HG02973 (cell line): ENCODE data around the gene VSIR.

Experiments
- ATAC-seq: cut with Tn5 transposase; IDR thresholded peaks from one replicate; pipeline ENCODE4 v1.9.1; 2021; ENCODE audit warnings: moderate library complexity; ENCODE audit not compliant: unreplicated experiment

The VSIR gene

GRCh38 chr10:71807557-71808510, 34.5 kb upstream of the VSIR start:
- ATAC-seq, result no peak

DNA sequence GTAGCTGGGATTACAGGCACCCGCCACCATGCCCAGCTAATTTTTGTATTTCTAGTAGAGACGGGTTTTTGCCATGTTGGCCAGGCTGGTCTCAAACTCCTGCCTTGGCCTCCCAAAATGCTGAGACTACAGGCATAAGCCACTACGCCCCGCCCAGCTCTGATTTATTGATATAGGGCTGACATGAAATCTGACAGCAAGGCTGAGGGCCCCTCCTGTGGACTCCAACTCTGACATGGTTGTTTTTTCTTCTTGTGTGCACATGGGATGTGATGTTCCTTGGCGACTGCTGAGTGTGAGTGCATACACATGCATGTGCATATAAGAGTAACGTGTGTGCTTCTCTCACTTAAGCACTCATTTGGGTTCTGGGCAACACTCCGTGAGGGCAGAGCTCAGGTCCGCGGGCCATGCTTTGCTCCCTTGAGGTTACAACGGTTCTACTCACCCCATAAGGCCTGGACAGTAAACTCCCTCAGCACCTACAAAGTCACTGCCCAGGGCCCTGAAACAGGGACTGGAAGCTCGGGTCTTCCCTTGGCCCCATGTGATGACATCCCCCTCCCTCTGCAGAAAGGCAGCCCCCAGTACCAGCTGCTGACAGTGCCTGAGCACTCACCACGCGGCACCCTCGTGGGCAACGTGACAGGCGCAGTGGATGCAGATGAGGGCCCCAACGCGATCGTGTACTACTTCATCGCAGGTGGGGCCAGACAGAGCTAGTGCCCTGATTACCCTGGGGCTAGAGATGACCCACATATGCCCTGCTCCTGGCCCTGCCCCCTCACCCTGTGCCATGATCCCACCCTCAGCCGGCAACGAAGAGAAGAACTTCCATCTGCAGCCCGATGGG, 33.6 kb upstream of the VSIR start:
- no peak for ATAC-seq

- ATAC-seq, result no peak
These were observed 32.7 kb upstream of the VSIR start for GRCh38 chr10:71805776-71806703.

DNA sequence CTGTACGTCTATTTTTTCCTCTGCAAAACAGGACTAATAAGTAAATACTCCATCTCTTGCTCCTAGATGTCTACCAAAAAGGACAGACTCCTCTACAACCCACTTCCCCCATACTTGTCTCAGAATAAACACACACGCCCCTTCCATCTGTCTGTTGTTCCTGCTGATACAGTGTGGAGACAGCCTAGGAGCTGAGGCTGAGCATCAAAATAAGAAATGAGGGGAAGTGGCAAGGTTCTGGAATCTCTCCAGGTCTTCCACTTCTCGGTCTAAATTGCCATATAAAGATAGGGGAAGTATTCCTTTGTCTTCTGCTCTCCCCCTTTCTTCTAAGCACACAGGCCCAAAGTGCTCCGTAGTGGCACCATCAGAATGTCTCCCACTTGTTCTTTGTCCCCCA, 30.8 kb upstream of the VSIR start:
- ATAC-seq, result no peak

- no peak for ATAC-seq
These were observed 29.6 kb upstream of the VSIR start for GRCh38 chr10:71802715-71803488.

- no peak for ATAC-seq
These were observed 28.9 kb upstream of the VSIR start for GRCh38 chr10:71802235-71802634.

DNA sequence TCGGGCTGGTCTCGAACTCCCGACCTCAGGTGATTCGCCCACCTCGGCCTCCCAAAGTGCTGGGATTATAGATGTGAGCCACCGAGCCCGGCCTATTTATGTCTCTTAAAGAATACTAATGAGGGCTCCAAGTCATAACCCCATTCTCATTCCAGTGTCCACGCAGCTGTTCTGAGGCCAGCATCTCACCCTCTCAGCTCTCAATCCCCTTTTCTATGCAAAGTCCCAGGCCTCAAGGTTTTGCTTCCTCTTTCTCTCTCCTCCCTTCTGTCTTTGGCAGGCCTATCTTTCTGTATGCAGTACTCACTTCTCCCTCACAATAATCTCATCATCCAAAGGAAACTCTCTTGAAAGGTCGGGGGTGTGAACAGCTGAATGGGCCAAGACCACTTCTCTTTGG, 28.0 kb upstream of the VSIR start:
- ATAC-seq, result peak; percentile 71

DNA sequence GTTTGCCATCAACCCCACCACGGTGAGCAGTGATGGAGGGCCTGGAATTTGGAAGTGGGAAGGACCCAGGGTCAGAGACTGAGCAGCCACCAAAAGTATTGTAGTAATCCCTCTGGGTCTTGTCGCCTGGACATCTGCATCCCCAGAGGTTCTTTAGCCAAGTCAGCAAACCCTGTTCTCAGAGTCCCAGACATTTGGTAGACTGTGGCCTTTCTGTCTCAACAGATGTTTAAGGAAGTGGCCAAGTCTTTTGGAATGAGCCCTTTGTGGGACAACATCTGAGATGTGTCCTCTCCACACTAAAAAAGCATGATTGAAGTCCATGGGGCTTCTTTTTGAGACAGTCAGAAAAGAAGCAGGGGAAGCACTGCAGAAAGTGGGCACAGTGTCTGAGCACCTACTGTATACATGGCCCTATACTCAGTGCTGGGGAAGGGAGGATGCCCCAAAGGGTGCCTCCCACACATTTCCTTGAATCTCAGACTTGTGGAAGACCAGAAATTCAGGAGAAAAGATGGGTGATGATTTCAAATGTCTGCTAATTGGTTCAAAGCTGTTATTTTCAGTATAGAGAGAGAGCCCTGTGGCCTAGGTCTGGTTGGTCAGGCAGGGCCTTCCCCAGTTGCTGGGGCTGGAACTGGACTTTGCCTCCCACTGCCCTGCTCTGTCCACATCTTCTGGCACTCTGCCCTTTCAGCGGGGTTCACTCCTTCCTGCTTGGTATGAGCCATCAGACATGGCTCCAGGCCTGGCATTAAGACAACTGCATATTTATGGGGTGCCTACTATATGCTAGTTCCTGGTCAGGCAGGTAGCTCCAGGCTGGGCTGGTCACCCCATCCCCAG, 26.5 kb upstream of the VSIR start:
- no peak for ATAC-seq

DNA sequence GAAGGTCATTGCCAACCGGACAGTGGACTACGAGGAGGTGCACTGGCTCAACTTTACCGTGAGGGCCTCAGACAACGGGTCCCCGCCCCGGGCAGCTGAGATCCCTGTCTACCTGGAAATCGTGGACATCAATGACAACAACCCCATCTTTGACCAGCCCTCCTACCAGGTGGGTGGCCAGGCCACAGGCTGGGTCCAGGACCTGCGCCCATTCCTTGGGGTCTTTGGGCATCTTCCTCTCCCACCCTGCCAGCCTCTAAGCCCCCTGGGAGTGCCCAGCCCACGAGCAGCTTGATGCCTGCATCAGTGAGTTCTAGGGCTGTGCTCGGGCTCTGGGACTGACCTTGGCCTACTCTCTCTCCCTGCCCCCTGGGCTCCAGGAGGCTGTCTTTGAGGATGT, 25.8 kb upstream of the VSIR start:
- ATAC-seq, result no peak

DNA sequence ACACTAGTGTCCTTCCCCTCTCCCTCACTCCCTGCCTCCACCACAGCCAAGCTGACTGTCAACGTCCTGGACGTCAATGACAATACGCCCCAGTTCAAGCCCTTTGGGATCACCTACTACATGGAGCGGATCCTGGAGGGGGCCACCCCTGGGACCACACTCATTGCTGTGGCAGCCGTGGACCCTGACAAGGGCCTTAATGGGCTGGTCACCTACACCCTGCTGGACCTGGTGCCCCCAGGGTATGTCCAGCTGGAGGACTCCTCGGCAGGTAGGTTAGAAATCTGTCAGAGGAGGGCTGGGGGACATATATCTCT, 24.9 kb upstream of the VSIR start:
- no peak for ATAC-seq

DNA sequence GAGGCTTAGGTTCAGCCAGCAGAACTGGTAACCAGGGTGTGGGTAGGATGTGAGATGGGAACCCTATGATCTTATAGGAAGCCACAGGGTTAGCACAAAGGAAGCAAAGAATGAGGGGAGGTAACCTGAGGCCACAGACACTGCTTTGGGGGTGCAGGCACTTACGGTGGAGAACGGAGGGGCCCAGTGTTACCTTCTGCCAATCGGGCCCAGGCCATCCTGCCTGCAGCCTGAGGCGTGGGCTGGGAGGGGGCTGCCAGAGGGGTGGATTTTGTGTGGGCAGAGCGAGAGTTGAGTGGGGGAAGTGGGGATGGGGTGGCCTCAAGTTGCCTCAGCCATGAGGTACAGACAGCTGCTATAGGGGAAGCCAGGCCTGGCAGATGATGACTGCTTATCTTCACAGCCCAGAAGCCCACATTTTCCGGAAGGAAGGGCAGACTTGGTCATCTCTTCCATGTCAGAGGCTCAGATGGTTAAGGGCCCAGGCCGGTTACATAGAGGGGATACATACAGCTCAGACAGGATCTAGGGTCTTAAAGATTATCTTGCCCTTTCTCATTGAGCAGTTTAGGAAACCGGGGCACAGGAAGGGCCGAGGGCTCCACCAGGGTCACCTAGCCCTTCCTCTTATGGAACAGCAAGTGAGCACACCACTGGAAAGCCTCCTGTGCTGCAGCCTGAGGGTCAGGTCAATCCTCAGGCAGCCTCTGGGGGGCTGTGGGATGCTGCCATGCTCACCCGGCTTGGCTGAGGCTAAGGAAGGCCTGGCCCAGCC, 24.4 kb upstream of the VSIR start:
- no peak for ATAC-seq

DNA sequence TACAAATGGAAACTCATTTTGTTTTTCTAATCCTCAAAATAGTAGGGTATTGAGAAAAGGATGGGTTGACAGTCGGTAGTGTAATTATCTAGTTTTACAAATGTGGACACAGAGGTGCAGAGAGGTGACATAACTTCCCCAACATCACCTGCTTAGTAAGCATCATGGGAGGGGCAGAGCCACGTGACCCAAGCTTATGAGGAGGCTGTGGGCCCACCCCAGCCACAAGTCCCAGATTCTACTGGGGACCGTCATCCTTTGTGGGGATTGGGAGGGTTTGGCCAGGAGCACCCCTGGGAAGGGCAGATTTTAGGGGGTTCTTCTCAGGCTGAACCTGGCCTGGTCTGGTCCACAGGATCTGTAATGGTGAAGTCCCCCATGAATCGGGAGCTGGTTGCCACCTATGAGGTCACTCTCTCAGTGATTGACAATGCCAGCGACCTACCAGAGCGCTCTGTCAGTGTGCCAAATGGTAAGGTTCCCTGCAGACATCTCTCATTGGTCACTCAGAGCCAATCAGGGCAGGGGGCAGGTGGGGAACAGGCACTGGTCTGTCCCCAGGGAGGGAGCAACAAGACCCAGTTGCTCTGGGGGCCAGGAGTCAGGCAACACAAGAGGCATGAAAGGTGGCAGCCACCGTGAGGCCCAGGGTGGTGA, 23.6 kb upstream of the VSIR start:
- ATAC-seq, result no peak

- no peak for ATAC-seq
These were observed 21.9 kb upstream of the VSIR start for GRCh38 chr10:71795248-71795647.

DNA sequence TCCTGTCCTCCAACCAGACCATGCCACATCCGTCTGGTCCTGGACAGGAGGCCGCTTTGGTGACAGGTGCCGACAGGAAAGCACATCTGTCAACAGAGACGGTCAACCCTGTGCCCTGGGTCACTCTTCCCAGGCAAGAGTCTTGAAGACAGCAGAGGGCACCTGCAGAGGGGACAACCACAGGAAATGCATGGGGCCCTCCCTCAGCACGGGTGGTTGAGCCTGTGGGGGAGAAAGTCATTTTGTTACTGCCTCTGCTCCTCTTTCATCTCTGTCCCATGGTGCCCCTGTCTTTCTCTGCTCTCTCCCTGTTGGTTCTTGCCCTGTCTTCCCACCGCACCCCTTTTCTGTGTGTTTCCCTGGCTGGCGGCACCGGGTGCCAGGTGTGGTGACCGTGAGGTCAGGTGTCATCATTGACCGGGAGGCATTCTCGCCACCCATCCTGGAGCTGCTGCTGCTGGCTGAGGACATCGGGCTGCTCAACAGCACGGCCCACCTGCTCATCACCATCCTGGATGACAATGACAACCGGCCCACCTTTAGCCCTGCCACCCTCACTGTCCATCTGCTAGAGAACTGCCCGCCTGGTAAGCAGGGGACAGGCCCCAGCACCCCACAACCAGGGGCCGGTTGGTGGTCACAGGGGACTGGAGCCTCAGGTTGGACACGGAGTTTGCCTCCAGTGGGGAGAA, 17.6 kb upstream of the VSIR start:
- no peak for ATAC-seq

DNA sequence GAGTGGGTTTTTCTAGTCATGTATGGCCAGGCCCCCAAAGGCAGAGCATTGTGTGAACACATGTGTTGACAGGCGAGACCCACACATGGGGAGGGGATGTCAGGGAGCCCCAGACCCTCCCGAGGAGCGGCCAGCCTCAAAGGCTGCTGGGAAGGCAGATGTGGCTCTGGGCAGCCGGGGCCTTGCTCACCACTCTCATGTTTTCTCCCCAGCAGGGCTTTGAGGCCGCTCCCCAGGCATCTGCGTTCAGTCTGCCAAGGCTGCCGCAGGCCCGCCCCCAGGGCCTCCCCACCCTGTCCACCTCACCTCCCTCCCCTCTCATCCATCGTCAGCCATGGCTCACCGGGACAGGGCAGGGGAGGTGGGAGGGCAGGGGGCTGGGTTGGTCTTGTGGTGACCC, 16.6 kb upstream of the VSIR start:
- ATAC-seq, result no peak

- no peak for ATAC-seq
These were observed 15.6 kb upstream of the VSIR start for GRCh38 chr10:71788954-71789353.

- ATAC-seq, result no peak
These were observed 11.5 kb upstream of the VSIR start for GRCh38 chr10:71784679-71785272.
